Sigmoid colon (tissue), 7 donors: Measurements from ENCODE around the gene BRAF. TPM values are rescaled to one million over a fixed set of nuclear protein-coding genes. Genes with fewer than 3 reads are reported as not detected.
"Not testable (repeated sequence)": the region's sequence is repeated elsewhere in the genome, so short reads cannot be mapped to it uniquely, and the experiment has no call there.

ENCODE experiments used
- DNase-seq: peaks from one replicate; pipeline ENCODE4 v3.0.0-alpha.2; 2019
- H3K27ac ChIP-seq, 4 donors: fragments of 200-600 bp; sonication (generic); one replicate each; pipeline ENCODE4 v1.5.1; 2016 to 2019; ENCODE audit warnings: mild to moderate bottlenecking in 1 of 4
- H3K27me3 ChIP-seq, 3 donors: fragments of 200-600 bp; sonication (generic); one replicate each; pipeline ENCODE4 v1.5.1; 2019; ENCODE audit warnings: mild to moderate bottlenecking in 1 of 3
- H3K36me3 ChIP-seq, 4 donors: fragments of 200-600 bp; sonication (generic); one replicate each; pipeline ENCODE4 v1.5.1; 2016 to 2019
- H3K4me1 ChIP-seq, 4 donors: fragments of 200-600 bp; sonication (generic); one replicate each; pipeline ENCODE4 v1.5.1; 2017 to 2019
- H3K4me3 ChIP-seq, 4 donors: fragments of 200-600 bp; sonication (generic); one replicate each; pipeline ENCODE4 v1.5.1; 2017 to 2019; ENCODE audit warnings: mild to moderate bottlenecking in 2 of 4, moderate library complexity in 1 of 4
- H3K9me3 ChIP-seq, 4 donors: fragments of 200-600 bp in 3 of 4; sonication (generic) in 3 of 4; one replicate each; pipeline versions ENCODE4 v1.5.1 to v1.6.1; 2013 to 2019
- EP300 ChIP-seq, 4 donors: sonication (generic); formaldehyde crosslinking; IDR thresholded peaks; one replicate each; pipeline ENCODE4 v1.6.1; 2017; ENCODE audit warnings: antibody characterized with exemption in 4 of 4
- POLR2A ChIP-seq, 2 donors: fragments of 450-650 bp; IDR thresholded peaks; one replicate each; pipeline ENCODE4 v1.6.1; 2016; ENCODE audit warnings: antibody characterized with exemption in 2 of 2, mild to moderate bottlenecking in 2 of 2, moderate library complexity in 2 of 2
- POLR2AphosphoS5 ChIP-seq, 4 donors: sonication (generic); formaldehyde crosslinking; IDR thresholded peaks; one replicate each; pipeline ENCODE4 v1.6.1; 2017; ENCODE audit warnings: antibody characterized with exemption in 4 of 4
- WGBS, 2 donors: extraction: QIAGEN DNeasy Blood & Tissue Kit; methylation state at CpG; one replicate each; pipeline ENCODE4 v1.1.7; 2013; 5-methylcytosine and 5-hydroxymethylcytosine counted together
- intact Hi-C: fragments of 100-400 bp; cut with DNase I; formaldehyde crosslinking; loops from one replicate; pipeline ENCODE4 v1.15.1; 2023
- polyA plus RNA-seq, 3 donors: library from polyadenylated mRNA; stranded (reverse); fragments of 200-250 nt; gene quantifications; one replicate each; pipeline ENCODE4 v1.2.3, GENCODE V29; 2013
- total RNA-seq, 4 donors: library from RNA; depleted of rRNA; stranded (reverse); fragments of >200 nt; gene quantifications; one replicate each; pipeline ENCODE4 v1.1.0, GENCODE V29; 2016
- TF ChIP-seq, protein P1 (sequence below), 4 experiments: fragments of 450-650 bp in 3 of 4; fragments of 200-600 bp in 1 of 4; IDR thresholded peaks; one replicate each; pipeline ENCODE4 v1.5.1; 2016 to 2019; ENCODE audit warnings: antibody characterized with exemption in 4 of 4, mild to moderate bottlenecking in 3 of 4, moderate library complexity in 2 of 4
- donor health status: healthy with polysubstance abuse.
- donor health status: Bipolar disorder and iron deficiency.
- donor health status: healthy.

Gene BRAF
- total and polyA plus RNA-seq, 7 donors = 4.8 to 64.8 (median 43.1) TPM

DNA sequence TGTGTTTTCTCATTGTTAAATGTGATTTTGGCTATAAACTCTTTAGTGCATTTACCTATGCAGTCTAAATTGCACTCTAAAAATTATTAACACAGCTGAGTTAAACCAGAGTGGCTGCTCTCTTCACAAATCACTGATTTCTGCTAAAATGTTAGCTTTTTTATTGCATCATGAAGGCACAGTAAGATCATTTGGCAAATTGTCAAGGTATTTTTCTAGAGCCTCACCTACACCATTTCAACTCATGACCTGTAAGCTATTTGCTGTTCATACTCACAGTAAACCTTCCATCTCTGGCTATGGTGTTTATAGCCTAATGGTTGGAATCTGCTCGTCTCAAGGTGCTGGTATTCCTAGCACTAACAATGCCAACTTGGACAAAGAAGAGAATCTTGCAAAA, 202.5 kb downstream of the BRAF start:
- Histone ChIP-seq H3K27ac (no peak overlapping the region), H3K4me3 (no peak overlapping the region), H3K27me3 (no peaks in the 10 kb centered on the region), H3K9me3 (no peaks in the 10 kb centered on the region), H3K36me3 (peaks cover 0 to 9% (median 3%) of the 10 kb centered on the region in 4 donors), H3K4me1 (no peaks in the 10 kb centered on the region)
- DNase-seq = no peak
- TF ChIP-seq, protein P1, sequence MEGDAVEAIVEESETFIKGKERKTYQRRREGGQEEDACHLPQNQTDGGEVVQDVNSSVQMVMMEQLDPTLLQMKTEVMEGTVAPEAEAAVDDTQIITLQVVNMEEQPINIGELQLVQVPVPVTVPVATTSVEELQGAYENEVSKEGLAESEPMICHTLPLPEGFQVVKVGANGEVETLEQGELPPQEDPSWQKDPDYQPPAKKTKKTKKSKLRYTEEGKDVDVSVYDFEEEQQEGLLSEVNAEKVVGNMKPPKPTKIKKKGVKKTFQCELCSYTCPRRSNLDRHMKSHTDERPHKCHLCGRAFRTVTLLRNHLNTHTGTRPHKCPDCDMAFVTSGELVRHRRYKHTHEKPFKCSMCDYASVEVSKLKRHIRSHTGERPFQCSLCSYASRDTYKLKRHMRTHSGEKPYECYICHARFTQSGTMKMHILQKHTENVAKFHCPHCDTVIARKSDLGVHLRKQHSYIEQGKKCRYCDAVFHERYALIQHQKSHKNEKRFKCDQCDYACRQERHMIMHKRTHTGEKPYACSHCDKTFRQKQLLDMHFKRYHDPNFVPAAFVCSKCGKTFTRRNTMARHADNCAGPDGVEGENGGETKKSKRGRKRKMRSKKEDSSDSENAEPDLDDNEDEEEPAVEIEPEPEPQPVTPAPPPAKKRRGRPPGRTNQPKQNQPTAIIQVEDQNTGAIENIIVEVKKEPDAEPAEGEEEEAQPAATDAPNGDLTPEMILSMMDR (IDR thresholded peaks at IDR 0.05) = no peak
- TF ChIP-seq POLR2AphosphoS5 (IDR thresholded peaks at IDR 0.05) = no peak
- TF ChIP-seq POLR2A (IDR thresholded peaks at IDR 0.05) = no peak
- no peak for TF ChIP-seq EP300 (IDR thresholded peaks at IDR 0.05)
- 80 to 88% methylated on average over 1 of the region's 1 CpG for WGBS, 2 donors
- intact Hi-C loops = no loop called here

DNA sequence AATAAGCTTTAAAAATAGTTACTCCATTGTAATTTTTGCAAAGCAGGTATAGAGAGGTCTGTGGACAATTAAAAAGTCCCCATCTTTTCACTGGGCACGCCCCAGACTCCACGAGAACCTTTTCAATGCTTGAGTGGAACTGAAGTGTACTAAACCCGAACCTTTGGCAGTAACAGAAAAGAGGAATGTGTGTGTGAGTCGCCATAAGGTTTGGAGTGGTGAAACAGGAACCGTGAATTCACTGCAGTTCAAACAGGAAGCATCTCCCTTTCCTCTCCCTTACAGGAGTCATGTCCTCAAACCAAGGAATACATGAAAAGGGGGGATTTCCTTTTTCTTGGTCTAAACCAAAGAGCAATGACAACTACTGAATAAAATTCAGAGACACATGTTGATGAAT, 205.0 kb downstream of the BRAF start:
- no peaks in the 10 kb centered on the region for H3K27me3 ChIP-seq
- H3K4me3 ChIP-seq = no peak overlapping the region
- WGBS, 2 donors = 59 to 82% methylated on average over 5 of the region's 5 CpGs
- intact Hi-C loops = no loop called here
- no peak overlapping the region for H3K27ac ChIP-seq
- TF ChIP-seq POLR2AphosphoS5 (IDR thresholded peaks at IDR 0.05) (no peak), POLR2A (IDR thresholded peaks at IDR 0.05) (no peak), EP300 (IDR thresholded peaks at IDR 0.05) (no peak)
- TF ChIP-seq, protein P1 (IDR thresholded peaks at IDR 0.05) = no peak
- no peaks in the 10 kb centered on the region for H3K9me3 ChIP-seq
- no peaks in the 10 kb centered on the region for H3K36me3 ChIP-seq
- DNase-seq = no peak
- H3K4me1 ChIP-seq = no peaks in the 10 kb centered on the region

DNA sequence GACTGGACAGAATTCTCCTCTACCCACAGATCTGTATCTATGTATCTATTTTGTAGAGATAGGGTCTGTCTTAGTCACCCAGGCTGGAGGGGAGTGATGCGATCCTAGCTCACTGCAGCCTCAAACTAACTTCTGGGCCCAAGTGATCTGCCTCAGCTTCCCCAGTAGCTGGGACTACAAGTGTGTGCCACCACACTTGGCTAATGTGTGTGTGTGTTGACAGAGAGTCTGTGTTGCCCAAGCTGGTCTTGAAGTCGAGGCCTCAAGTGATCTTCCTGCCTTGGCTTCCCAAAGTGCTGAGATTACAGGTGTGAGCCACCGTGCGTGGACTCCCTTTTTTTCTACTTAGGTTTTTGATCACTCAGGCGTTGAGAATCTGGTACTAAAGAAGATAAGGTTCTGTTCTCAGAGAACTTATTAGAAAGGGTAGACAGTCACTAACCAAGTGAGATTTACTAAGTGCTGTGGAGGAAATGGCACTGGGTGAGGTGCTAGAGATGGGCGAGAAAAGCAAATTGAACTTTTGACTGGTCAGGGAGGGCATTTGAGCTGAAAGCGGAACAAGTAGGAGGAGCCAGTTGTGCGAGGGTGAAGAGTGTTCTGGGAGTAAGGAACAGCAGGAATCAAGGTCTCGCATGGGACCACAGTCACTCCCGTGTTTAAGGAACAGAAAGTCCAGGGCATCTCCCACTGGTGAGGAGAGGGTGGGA, 210.2 kb downstream of the BRAF start:
- no peak overlapping the region for H3K4me3 ChIP-seq
- 88 to 91% methylated on average over 10 of the region's 10 CpGs for WGBS, 2 donors
- intact Hi-C loops = no loop called here
- no peaks in the 10 kb centered on the region for H3K27me3 ChIP-seq
- H3K9me3 ChIP-seq = no peaks in the 10 kb centered on the region
- no peaks in the 10 kb centered on the region for H3K4me1 ChIP-seq
- no peak overlapping the region for H3K27ac ChIP-seq
- no peak for DNase-seq
- H3K36me3 ChIP-seq = peaks cover 0 to 3% (median 0%) of the 10 kb centered on the region in 4 donors
- no peak for TF ChIP-seq POLR2A (IDR thresholded peaks at IDR 0.05)
- no peak for TF ChIP-seq EP300 (IDR thresholded peaks at IDR 0.05)
- TF ChIP-seq, protein P1 (IDR thresholded peaks at IDR 0.05) = no peak
- no peak for TF ChIP-seq POLR2AphosphoS5 (IDR thresholded peaks at IDR 0.05)

DNA sequence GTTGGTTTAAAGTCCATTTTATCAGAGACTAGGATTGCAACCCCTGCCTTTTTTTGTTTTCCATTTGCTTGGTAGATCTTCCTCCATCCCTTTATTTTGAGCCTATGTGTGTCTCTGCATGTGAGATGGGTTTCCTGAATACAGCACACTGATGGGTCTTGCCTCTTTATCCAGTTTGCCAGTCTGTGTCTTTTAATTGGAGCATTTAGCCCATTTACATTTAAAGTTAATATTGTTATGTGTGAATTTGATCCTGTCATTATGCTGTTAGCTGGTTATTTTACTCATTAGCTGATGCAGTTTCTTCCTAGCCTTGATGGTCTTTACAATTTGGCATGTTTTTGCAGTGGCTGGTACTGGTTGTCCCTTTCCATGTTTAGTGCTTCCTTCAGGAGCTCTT, 212.3 kb downstream of the BRAF start:
- DNase-seq, H3K27ac ChIP-seq, H3K4me1 ChIP-seq, intact Hi-C loops, H3K36me3 ChIP-seq, H3K4me3 ChIP-seq, H3K27me3 ChIP-seq, H3K9me3 ChIP-seq: not testable (repeated sequence)

DNA sequence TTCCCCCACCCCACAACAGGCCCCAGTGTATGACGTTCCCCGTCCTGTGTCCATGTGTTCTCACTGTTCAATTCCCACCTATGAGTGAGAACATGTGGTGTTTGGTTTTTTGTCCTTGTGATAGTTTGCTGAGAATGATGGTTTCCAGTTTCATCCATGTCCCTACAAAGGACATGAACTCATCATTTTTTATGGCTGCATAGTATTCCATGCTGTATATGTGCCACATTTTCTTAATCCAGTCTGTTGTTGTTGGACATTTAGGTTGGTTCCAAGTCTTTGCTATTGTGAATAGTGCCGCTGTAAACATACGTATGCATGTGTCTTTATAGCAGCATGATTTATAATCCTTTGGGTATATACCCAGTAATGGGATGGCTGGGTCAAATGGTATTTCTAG, 216.0 kb downstream of the BRAF start:
- H3K4me1 ChIP-seq, H3K4me3 ChIP-seq, DNase-seq, H3K27ac ChIP-seq, H3K9me3 ChIP-seq, H3K27me3 ChIP-seq, intact Hi-C loops: not testable (repeated sequence)
- 98 to 100% methylated on average over 4 of the region's 4 CpGs for WGBS, 2 donors
- peaks cover 0 to 34% (median 8%) of the 10 kb centered on the region in 4 donors for H3K36me3 ChIP-seq

DNA sequence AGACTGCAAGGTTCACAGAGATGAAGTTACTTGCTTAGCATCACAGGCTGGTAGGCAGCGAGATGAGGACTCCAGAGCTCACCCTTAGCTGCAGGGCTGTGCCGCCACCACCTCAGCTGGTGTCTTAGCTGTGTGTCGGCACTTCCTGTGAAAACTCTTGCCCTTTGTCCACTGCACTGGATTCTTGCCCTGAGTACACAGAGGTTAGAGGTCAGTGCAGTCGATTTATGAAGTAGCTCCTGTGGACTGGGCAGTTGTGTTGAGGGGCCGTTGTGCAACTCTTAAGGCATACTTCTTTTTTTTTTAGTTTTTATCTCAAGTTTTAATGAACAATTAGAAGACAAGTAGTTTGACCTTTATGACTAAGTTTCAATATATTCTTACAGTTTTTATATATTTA, 217.6 kb downstream of the BRAF start:
- Histone ChIP-seq H3K36me3 (peaks cover 0 to 47% (median 8%) of the 10 kb centered on the region in 4 donors), H3K27ac (no peak overlapping the region), H3K27me3 (no peaks in the 10 kb centered on the region), H3K9me3 (peaks cover 0 to 2% (median 0%) of the 10 kb centered on the region in 4 donors), H3K4me1 (peaks cover 0 to 6% (median 0%) of the 10 kb centered on the region in 4 donors), H3K4me3 (no peak overlapping the region)
- TF ChIP-seq EP300 (IDR thresholded peaks at IDR 0.05) = no peak
- TF ChIP-seq, protein P1 (IDR thresholded peaks at IDR 0.05) = no peak
- no peak for TF ChIP-seq POLR2AphosphoS5 (IDR thresholded peaks at IDR 0.05)
- TF ChIP-seq POLR2A (IDR thresholded peaks at IDR 0.05) = no peak
- DNase-seq = no peak
- intact Hi-C loops = no loop called here
- 91 to 92% methylated on average over 5 of the region's 5 CpGs for WGBS, 2 donors
